K562 (cell line): ENCODE results near the gene CFAP126. TPM values are rescaled to one million over a fixed set of nuclear protein-coding genes. Genes with fewer than 3 reads are reported as not detected.

Source experiments
- ADNP ChIP-seq: fragments of 200-800 bp; sonication (Bioruptor generic); IDR thresholded peaks from 2 replicates; pipeline ENCODE4 v1.6.1; 2016; ENCODE audit warnings: missing genetic modification characterization, missing compliant biosample characterization
- CC2D1A ChIP-seq: fragments of 450-650 bp; IDR thresholded peaks from 2 replicates; pipeline ENCODE4 v1.6.1; 2017; ENCODE audit warnings: mild to moderate bottlenecking
- ELK1 ChIP-seq: sonication (generic); formaldehyde crosslinking; IDR thresholded peaks from 2 replicates; pipeline ENCODE4 v1.8.1; 2022; ENCODE audit warnings: missing genetic modification reagents
- MCM7 ChIP-seq, 2 experiments: fragments of 450-650 bp; IDR thresholded peaks; 2 replicates each; pipeline ENCODE4 v1.6.1; 2016 to 2018
- NR3C1 ChIP-seq: sonication (generic); formaldehyde crosslinking; IDR thresholded peaks from 2 replicates; pipeline ENCODE4 v1.8.1; 2022; ENCODE audit warnings: missing genetic modification reagents
- PYGO2 ChIP-seq: fragments of 450-650 bp; IDR thresholded peaks from 2 replicates; pipeline ENCODE4 v1.6.1; 2016; ENCODE audit warnings: mild to moderate bottlenecking, missing genetic modification characterization, moderate library complexity, missing compliant biosample characterization
- SUPT5H ChIP-seq: fragments of 450-650 bp; IDR thresholded peaks from 2 replicates; pipeline ENCODE4 v1.6.1; 2016
- TSHZ1 ChIP-seq: fragments of 250-450 bp; sonication (Bioruptor Pico); IDR thresholded peaks from 2 replicates; pipeline ENCODE4 v1.4.0; 2020; ENCODE audit warnings: mild to moderate bottlenecking, moderate library complexity
- VEZF1 ChIP-seq: fragments of 200-800 bp; sonication (Bioruptor generic); IDR thresholded peaks from 2 replicates; pipeline ENCODE4 v1.6.1; 2017; ENCODE audit warnings: missing genetic modification characterization, missing compliant biosample characterization
- WHSC1 ChIP-seq: IDR thresholded peaks from one replicate; pipeline ENCODE4 v1.6.1; 2012; ENCODE audit warnings: low read length, control low read depth, inconsistent platforms
- ZNF384 ChIP-seq: IDR thresholded peaks from 2 replicates; pipeline ENCODE4 v1.6.1; 2012; ENCODE audit warnings: low read depth, low read length, improper control_type of control experiment
- ZNF551 ChIP-seq: fragments of 250-450 bp; sonication (Bioruptor Pico); IDR thresholded peaks from 2 replicates; pipeline ENCODE4 v1.5.0; 2021; ENCODE audit warnings: mild to moderate bottlenecking, moderate library complexity
- ZNF644 ChIP-seq: fragments of 200-800 bp; sonication (Bioruptor generic); IDR thresholded peaks from 2 replicates; pipeline ENCODE4 v1.6.1; 2016; ENCODE audit warnings: low read depth, missing genetic modification characterization, missing compliant biosample characterization
- ZNF707 ChIP-seq: fragments of 250-450 bp; sonication (Bioruptor Pico); conservative IDR thresholded peaks from 2 replicates; pipeline ENCODE4 v1.8.0; 2022; ENCODE audit warnings: inconsistent platforms, mild to moderate bottlenecking, moderate library complexity
- polyA plus RNA-seq, 8 experiments: library from polyadenylated mRNA; depleted of rRNA in 4 of 8; stranded (reverse) in 5 of 8; unstranded in 3 of 8; fragments of >200 nt; fragmentation: Nextera tagmentation in 2 of 8; fragmentation: Illumina TruSeq in 1 of 8; extraction: Ambion mirVana in 2 of 8; extraction: Trizol in 1 of 8; gene quantifications; 2 replicates each; pipeline versions ENCODE4 v1.2.1 to v1.2.3, GENCODE V29; 2011 to 2014; ENCODE audit warnings: inconsistent platforms in 1 of 8, missing spikeins in 1 of 8
- total RNA-seq, 7 experiments: library from RNA; depleted of rRNA in 6 of 7; stranded (reverse); fragments of >200 nt in 6 of 7; fragmentation: Illumina TruSeq in 2 of 7; extraction: Trizol in 2 of 7; gene quantifications; 2 replicates each; pipeline versions ENCODE4 v1.2.1 to v1.2.3, GENCODE V29; 2011 to 2021; ENCODE audit warnings: low replicate concordance in 1 of 7
- TF ChIP-seq, protein P1 (sequence below): fragments of 450-650 bp; conservative IDR thresholded peaks from 2 replicates; pipeline ENCODE4 v1.6.1; 2016; ENCODE audit warnings: missing genetic modification characterization, low read depth, mild to moderate bottlenecking, missing compliant biosample characterization, moderate library complexity
- TF ChIP-seq, protein P2 (sequence below): fragments of 450-650 bp; IDR thresholded peaks from 2 replicates; pipeline ENCODE4 v1.7.0; 2016; ENCODE audit warnings: borderline replicate concordance

The CFAP126 gene
- total and polyA plus RNA-seq, 9 of the 15 experiments (the other 6 are each of a cell fraction or from before 2014, with no cell fraction given) = not detected

- TF ChIP-seq WHSC1 = no peak
- no peak for TF ChIP-seq TSHZ1 (CRISPR knock-in tag)
- TF ChIP-seq, protein P1, sequence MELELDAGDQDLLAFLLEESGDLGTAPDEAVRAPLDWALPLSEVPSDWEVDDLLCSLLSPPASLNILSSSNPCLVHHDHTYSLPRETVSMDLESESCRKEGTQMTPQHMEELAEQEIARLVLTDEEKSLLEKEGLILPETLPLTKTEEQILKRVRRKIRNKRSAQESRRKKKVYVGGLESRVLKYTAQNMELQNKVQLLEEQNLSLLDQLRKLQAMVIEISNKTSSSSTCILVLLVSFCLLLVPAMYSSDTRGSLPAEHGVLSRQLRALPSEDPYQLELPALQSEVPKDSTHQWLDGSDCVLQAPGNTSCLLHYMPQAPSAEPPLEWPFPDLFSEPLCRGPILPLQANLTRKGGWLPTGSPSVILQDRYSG (tag) = no peak
- TF ChIP-seq ZNF707 (CRISPR knock-in tag) = peak; percentile 13; the same call in 1 of the 2 replicates
- no peak; the same call in 1 of the 2 replicates for TF ChIP-seq ZNF384
- no peak for TF ChIP-seq NR3C1 (CRISPR knock-in tag)
- TF ChIP-seq ELK1 (CRISPR knock-in tag) = no peak
- peak; percentile 94 for TF ChIP-seq ADNP (tag)
- no peak for TF ChIP-seq ZNF551 (CRISPR knock-in tag)
- no peak; the same call in 1 of the 2 replicates for TF ChIP-seq ZNF644 (tag)
- no peak for TF ChIP-seq PYGO2 (tag)
- TF ChIP-seq MCM7 (IDR thresholded peaks at IDR 0.05) = no peak; a peak in 1 of 4 replicates
- TF ChIP-seq VEZF1 = peak; percentile 65; the same call in 1 of the 2 replicates
- TF ChIP-seq CC2D1A = peak; percentile 87; the same call in 1 of the 2 replicates
- TF ChIP-seq, protein P2, sequence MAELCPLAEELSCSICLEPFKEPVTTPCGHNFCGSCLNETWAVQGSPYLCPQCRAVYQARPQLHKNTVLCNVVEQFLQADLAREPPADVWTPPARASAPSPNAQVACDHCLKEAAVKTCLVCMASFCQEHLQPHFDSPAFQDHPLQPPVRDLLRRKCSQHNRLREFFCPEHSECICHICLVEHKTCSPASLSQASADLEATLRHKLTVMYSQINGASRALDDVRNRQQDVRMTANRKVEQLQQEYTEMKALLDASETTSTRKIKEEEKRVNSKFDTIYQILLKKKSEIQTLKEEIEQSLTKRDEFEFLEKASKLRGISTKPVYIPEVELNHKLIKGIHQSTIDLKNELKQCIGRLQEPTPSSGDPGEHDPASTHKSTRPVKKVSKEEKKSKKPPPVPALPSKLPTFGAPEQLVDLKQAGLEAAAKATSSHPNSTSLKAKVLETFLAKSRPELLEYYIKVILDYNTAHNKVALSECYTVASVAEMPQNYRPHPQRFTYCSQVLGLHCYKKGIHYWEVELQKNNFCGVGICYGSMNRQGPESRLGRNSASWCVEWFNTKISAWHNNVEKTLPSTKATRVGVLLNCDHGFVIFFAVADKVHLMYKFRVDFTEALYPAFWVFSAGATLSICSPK = no peak; the same call in 1 of the 2 replicates
- TF ChIP-seq SUPT5H = peak; percentile 89
Measured at GRCh38 chr1:161399257-161399998, 31.8 kb upstream of the CFAP126 start (continued).
